PC-3 (cell line): Measurements from ENCODE around the gene SUSD6. TPM values are rescaled to one million over a fixed set of nuclear protein-coding genes. Genes with fewer than 3 reads are reported as not detected.

Source experiments
- ATAC-seq: fragments of 200-7000 bp; cut with Tn5 transposase; 2 replicates; pipeline ENCODE4 v1.9.1; 2020; ENCODE audit warnings: mild to moderate bottlenecking, moderate library complexity
- BruUV-seq: library from RNA; stranded (reverse); fragments of 400-500 nt; replicated peaks from 2 replicates; lab custom pipeline; 2021; lab: Mats Ljungman, UMichigan
- CTCF ChIA-PET: fragments of 300-600 bp; sonication (Branson Sonifier 250); formaldehyde crosslinking; loops from one replicate; lab custom pipeline; 2022; ENCODE audit warnings: antibody characterized with exemption; lab: Charles Lee
- POLR2A ChIA-PET: fragments of 300-600 bp; sonication (Branson Sonifier 250); formaldehyde crosslinking; loops from one replicate; lab custom pipeline; 2022; ENCODE audit warnings: antibody characterized with exemption; ENCODE audit not compliant: unreplicated experiment; lab: Charles Lee
- DNase-seq: peaks from one replicate; pipeline ENCODE4 v3.0.0-alpha.2; 2015
- H2AFZ ChIP-seq: fragments of 300-600 bp; sonication (generic); 2 replicates; pipeline ENCODE4 v1.6.0; 2016; ENCODE audit warnings: antibody characterized with exemption, low read length
- H3F3A ChIP-seq: fragments of 300-600 bp; sonication (generic); one replicate; pipeline ENCODE4 v1.6.0; 2017; ENCODE audit warnings: antibody characterized with exemption, low read length, control low read depth, mild to moderate bottlenecking; ENCODE audit not compliant: unreplicated experiment
- H3K27ac ChIP-seq: fragments of 300-600 bp; sonication (generic); 2 replicates; pipeline ENCODE4 v1.5.1; 2016; ENCODE audit warnings: mild to moderate bottlenecking, low read length
- H3K27me3 ChIP-seq: fragments of 300-600 bp; sonication (generic); 2 replicates; pipeline ENCODE4 v1.6.1; 2016; ENCODE audit warnings: low read length, mixed read lengths
- H3K36me3 ChIP-seq: fragments of 300-600 bp; sonication (generic); 2 replicates; pipeline ENCODE4 v1.6.1; 2016; ENCODE audit warnings: low read depth, mixed run types, low read length, mixed read lengths
- H3K4me1 ChIP-seq: fragments of 300-600 bp; sonication (generic); 2 replicates; pipeline ENCODE4 v1.5.1; 2016; ENCODE audit warnings: low read length; ENCODE audit not compliant: insufficient read depth
- H3K4me2 ChIP-seq: fragments of 300-600 bp; sonication (generic); 2 replicates; pipeline ENCODE4 v1.6.0; 2016; ENCODE audit warnings: low read length
- H3K4me3 ChIP-seq: fragments of 300-600 bp; sonication (generic); 2 replicates; pipeline ENCODE4 v1.5.1; 2016; ENCODE audit warnings: mild to moderate bottlenecking, low read length, mixed read lengths
- H3K79me2 ChIP-seq: fragments of 300-600 bp; sonication (generic); 2 replicates; pipeline ENCODE4 v1.6.1; 2017; ENCODE audit warnings: low read length, mixed read lengths
- H3K9ac ChIP-seq: fragments of 300-600 bp; sonication (generic); 2 replicates; pipeline ENCODE4 v1.6.0; 2016; ENCODE audit warnings: mild to moderate bottlenecking, low read length
- H3K9me2 ChIP-seq: fragments of 300-600 bp; sonication (generic); replicated peaks from 2 replicates; pipeline ENCODE4 v1.6.1; 2016; ENCODE audit warnings: mixed run types, low read length, mixed read lengths
- H3K9me3 ChIP-seq: fragments of 300-600 bp; sonication (generic); 2 replicates; pipeline ENCODE4 v1.6.1; 2016; ENCODE audit warnings: low read length, mixed read lengths
- H4K20me1 ChIP-seq: fragments of 300-600 bp; sonication (generic); 2 replicates; pipeline ENCODE4 v1.6.1; 2016; ENCODE audit warnings: low read length, mixed read lengths
- CTCF ChIP-seq: fragments of 300-600 bp; sonication (generic); conservative IDR thresholded peaks from 2 replicates; pipeline ENCODE4 v1.5.1; 2017; ENCODE audit warnings: antibody characterized with exemption, low read depth, mild to moderate bottlenecking, low read length
- EZH2 ChIP-seq: fragments of 300-600 bp; sonication (generic); IDR thresholded peaks from one replicate; pipeline ENCODE4 v1.6.1; 2017; ENCODE audit warnings: antibody characterized with exemption, mild to moderate bottlenecking, low read length; ENCODE audit not compliant: unreplicated experiment
- EZH2phosphoT487 ChIP-seq: fragments of 300-600 bp; sonication (generic); IDR thresholded peaks from 2 replicates; pipeline ENCODE4 v1.6.1; 2018; ENCODE audit warnings: mild to moderate bottlenecking, antibody characterized with exemption, low read length, borderline replicate concordance
- intact Hi-C: fragments of 100-400 bp; cut with micrococcal nuclease; formaldehyde crosslinking; loops from 2 replicates; pipeline ENCODE4 v1.9.0; 2023
- total RNA-seq: library from RNA; depleted of rRNA; stranded (reverse); fragments of >200 nt; gene quantifications from 2 replicates; pipeline ENCODE4 v1.2.3, GENCODE V29; 2014

SUSD6 gene
- total RNA-seq, 1 experiment from 2014 or later = 6.1 TPM

GRCh38 chr14:69572841-69573135 lies 38.6 kb upstream of the SUSD6 start:
- Histone ChIP-seq H3K79me2 (no peaks in the 10 kb centered on the region), H3K4me2 (no peak overlapping the region), H3K27ac (no peak overlapping the region), H3F3A (no peaks in the 10 kb centered on the region), H3K4me1 (peaks cover 6% of the 10 kb centered on the region; the same call in 1 of the 2 replicates), H3K27me3 (peaks cover 70% of the 10 kb centered on the region), H3K4me3 (no peak overlapping the region), H3K36me3 (no peaks in the 10 kb centered on the region), H3K9ac (no peak overlapping the region), H2AFZ (no peak overlapping the region), H3K9me2 (no peaks in the 10 kb centered on the region), H3K9me3 (no peaks in the 10 kb centered on the region), H4K20me1 (no peaks in the 10 kb centered on the region)
- BruUV-seq = no TSS peak
- TF ChIP-seq EZH2 (no peak), CTCF (no peak), EZH2phosphoT487 (no peak)
- ChIA-PET CTCF (no interaction called here), POLR2A (no interaction called here)
- DNase-seq = no peak
- ATAC-seq = no peak
- intact Hi-C loops = loop anchor here (5.0 kb wide), 1 partner anchor 175 kb away; the partner anchor contains the start of genes ERH and SLC39A9

GRCh38 chr14:69573205-69573830 lies 38.1 kb upstream of the SUSD6 start:
- Histone ChIP-seq H3K4me2 (no peak overlapping the region; the same call in 1 of the 2 replicates), H3K9me2 (no peaks in the 10 kb centered on the region), H2AFZ (no peak overlapping the region), H3K9ac (no peak overlapping the region), H3K4me1 (peaks cover 6% of the 10 kb centered on the region; the same call in 1 of the 2 replicates), H3F3A (no peaks in the 10 kb centered on the region), H3K36me3 (no peaks in the 10 kb centered on the region), H3K27ac (no peak overlapping the region), H3K4me3 (no peak overlapping the region), H3K79me2 (no peaks in the 10 kb centered on the region), H3K27me3 (peaks cover 65% of the 10 kb centered on the region), H4K20me1 (no peaks in the 10 kb centered on the region), H3K9me3 (no peaks in the 10 kb centered on the region)
- intact Hi-C loops = loop anchor here (5.0 kb wide), 1 partner anchor 176 kb away; the partner anchor contains the start of genes ERH and SLC39A9
- TF ChIP-seq CTCF (no peak), EZH2 (no peak), EZH2phosphoT487 (no peak)
- ChIA-PET CTCF (interaction anchor here (2.3 kb wide), 1 partner anchor 38 kb away, joined by 18 read pairs; no protein-coding TSS in a partner anchor), POLR2A (interaction anchor here (0.6 kb wide), 1 partner anchor 18 kb away, joined by 6 read pairs; no protein-coding TSS in a partner anchor)
- no TSS peak for BruUV-seq
- no peak for ATAC-seq
- no peak for DNase-seq

GRCh38 chr14:69573831-69574262 lies 37.5 kb upstream of the SUSD6 start:
- DNase-seq (no peak), ATAC-seq (peak; percentile 2; the same call in 1 of the 2 replicates)
- no peaks in the 10 kb centered on the region for H3K79me2 ChIP-seq
- no peaks in the 10 kb centered on the region for H3K9me3 ChIP-seq
- no peaks in the 10 kb centered on the region for H3K36me3 ChIP-seq
- intact Hi-C loops = loop anchor here (1.0 to 5.0 kb wide), 3 partner anchors 39 to 331 kb away; partner anchors contain the start of genes ERH and SLC39A9
- H2AFZ ChIP-seq = no peak overlapping the region
- BruUV-seq = no TSS peak
- no peaks in the 10 kb centered on the region for H4K20me1 ChIP-seq
- peaks cover 60% of the 10 kb centered on the region for H3K27me3 ChIP-seq
- ChIA-PET CTCF (interaction anchor here (0.6 to 2.3 kb wide), 4 partner anchors 38 to 328 kb away, joined by 3 to 18 read pairs (median 4); partner anchors contain the start of gene SUSD6), POLR2A (interaction anchor here (0.6 kb wide), 1 partner anchor 19 kb away, joined by 6 read pairs; no protein-coding TSS in a partner anchor)
- no peaks in the 10 kb centered on the region for H3F3A ChIP-seq
- peak overlapping the region; percentile 97 for H3K4me2 ChIP-seq
- no peak overlapping the region for H3K27ac ChIP-seq
- TF ChIP-seq EZH2 (no peak), EZH2phosphoT487 (no peak), CTCF (no peak)
- H3K4me1 ChIP-seq = peaks cover 6% of the 10 kb centered on the region; the same call in 1 of the 2 replicates
- H3K4me3 ChIP-seq = peak overlapping the region; percentile 73; the same call in 1 of the 2 replicates
- no peaks in the 10 kb centered on the region for H3K9me2 ChIP-seq
- no peak overlapping the region for H3K9ac ChIP-seq
